Muscle layer of duodenum (tissue), 2 donors: ENCODE data around the gene TTLL11.

ENCODE experiments used
- H3K27ac ChIP-seq: one replicate; pipeline ENCODE4 v1.7.0; 2013; ENCODE audit warnings: mild to moderate bottlenecking, low read length
- H3K27me3 ChIP-seq: one replicate; pipeline ENCODE4 v1.7.0; 2013; ENCODE audit warnings: low read depth, mild to moderate bottlenecking, control low read depth, low read length
- H3K36me3 ChIP-seq, 2 donors: one replicate each; pipeline ENCODE4 v1.7.0; 2013; ENCODE audit warnings: low read length in 2 of 2, control low read depth in 1 of 2, mild to moderate bottlenecking in 1 of 2; ENCODE audit not compliant: insufficient read depth in 2 of 2, control insufficient read depth in 1 of 2
- H3K4me1 ChIP-seq, 2 donors: one replicate each; pipeline ENCODE4 v1.7.0; 2013; ENCODE audit warnings: low read length in 2 of 2, mild to moderate bottlenecking in 2 of 2, control low read depth in 1 of 2, moderate library complexity in 1 of 2; ENCODE audit not compliant: insufficient read depth in 2 of 2, control insufficient read depth in 1 of 2
- H3K4me3 ChIP-seq, 2 donors: one replicate each; pipeline ENCODE4 v1.7.0; 2013; ENCODE audit warnings: low read length in 2 of 2, low read depth in 1 of 2, mild to moderate bottlenecking in 1 of 2
- H3K9me3 ChIP-seq, 2 donors: one replicate each; pipeline ENCODE4 v1.7.0; 2013; ENCODE audit warnings: low read length in 2 of 2, control low read depth in 1 of 2, mild to moderate bottlenecking in 1 of 2; ENCODE audit not compliant: control insufficient read depth in 1 of 2
- donor health status: healthy.

The TTLL11 gene

DNA sequence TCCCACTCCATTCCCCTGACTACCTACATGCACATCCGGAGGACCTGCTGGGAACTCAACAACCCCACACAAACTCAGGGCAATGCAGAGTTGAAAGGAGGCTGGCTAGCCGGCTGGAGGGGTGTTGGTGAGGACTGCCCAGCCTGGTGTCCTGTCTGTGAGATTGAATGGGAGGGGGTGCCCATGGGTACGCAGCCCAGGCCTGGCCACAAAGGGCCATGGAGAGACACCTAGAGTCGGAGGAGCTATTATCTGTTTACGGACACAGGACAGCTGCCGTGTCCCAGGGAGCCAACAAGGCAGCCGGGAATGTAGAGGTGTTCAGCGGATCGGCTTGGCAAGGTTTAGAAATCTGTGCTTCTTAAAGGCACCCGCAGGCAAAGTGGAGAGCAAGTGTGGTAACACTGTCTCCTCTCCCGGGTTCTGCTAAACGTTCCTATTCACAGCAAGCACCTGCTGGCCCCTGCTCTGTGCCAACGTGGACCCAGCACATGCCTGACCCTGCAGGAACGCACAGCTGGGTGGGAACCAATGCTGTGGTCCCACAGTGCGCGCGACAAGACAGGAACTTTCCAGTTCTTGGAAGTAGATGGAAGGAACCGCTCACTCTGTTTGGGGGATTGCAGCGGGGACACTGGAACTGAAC is 275.0 kb downstream of the TTLL11 start:
- H3K36me3 ChIP-seq, result peaks cover 0 to 6% of the 10 kb centered on the region in 2 donors
- H3K27ac ChIP-seq, result no peak overlapping the region
- no peaks in the 10 kb centered on the region for H3K9me3 ChIP-seq
- H3K4me3 ChIP-seq, result no peak overlapping the region
- no peaks in the 10 kb centered on the region for H3K27me3 ChIP-seq
- peaks cover 0 to 3% of the 10 kb centered on the region in 2 donors for H3K4me1 ChIP-seq

DNA sequence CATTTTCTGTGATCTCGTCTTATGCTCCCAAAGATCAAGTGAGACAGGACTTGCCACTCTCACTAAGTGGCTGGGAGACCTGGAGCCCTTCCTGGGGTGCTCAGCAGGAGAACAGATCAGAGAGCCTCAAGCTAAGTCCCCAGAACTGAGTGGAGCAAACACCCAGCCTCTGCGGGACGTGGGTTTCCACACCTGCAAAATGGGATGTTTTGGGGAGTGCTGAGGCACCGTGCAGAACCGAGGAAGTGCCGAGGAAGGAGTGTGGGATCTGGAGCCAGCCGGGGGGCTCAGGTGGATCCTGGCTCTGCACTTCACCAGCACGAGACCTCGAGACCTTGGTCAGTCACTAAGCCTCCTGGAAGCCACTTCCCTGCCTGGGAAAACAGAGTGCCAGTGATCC is 275.6 kb downstream of the TTLL11 start:
- H3K27ac ChIP-seq, result no peak overlapping the region
- H3K4me1 ChIP-seq, result peaks cover 0 to 3% of the 10 kb centered on the region in 2 donors
- H3K36me3 ChIP-seq, result peaks cover 0 to 6% of the 10 kb centered on the region in 2 donors
- H3K9me3 ChIP-seq, result no peaks in the 10 kb centered on the region
- no peaks in the 10 kb centered on the region for H3K27me3 ChIP-seq
- H3K4me3 ChIP-seq, result no peak overlapping the region

DNA sequence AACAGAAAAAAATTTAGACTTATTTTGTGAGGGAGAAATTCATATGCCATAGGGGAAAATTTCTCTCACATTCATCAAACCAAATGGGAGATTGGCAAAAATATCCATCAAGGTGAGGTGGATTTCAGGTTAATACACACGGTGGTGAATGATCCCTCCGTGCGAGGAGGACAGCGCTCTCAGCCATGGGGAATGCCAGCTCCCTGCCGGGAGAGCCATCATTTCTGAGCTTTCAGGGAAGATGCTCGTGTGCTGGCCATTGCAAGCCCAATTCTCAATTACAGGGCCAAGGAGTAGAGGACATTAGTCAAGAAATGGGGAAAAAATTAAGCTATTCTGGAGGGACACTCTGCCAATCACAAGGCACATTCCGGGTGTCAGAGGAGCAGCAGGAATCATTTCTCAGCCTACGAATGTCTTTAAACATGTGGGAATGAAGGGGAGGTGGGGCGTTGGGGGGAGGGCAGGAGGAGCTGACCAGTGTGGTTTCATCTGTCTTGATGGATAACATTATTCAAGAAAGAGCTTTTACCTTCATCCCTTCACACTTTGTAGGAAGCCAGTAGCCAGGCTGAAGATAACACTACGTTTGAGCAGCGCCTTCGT is 276.2 kb downstream of the TTLL11 start:
- Histone ChIP-seq H3K27ac (no peak overlapping the region), H3K4me1 (peaks cover 0 to 3% of the 10 kb centered on the region in 2 donors), H3K4me3 (no peak overlapping the region), H3K27me3 (no peaks in the 10 kb centered on the region), H3K9me3 (no peaks in the 10 kb centered on the region), H3K36me3 (peaks cover 0 to under 1% of the 10 kb centered on the region in 2 donors)

DNA sequence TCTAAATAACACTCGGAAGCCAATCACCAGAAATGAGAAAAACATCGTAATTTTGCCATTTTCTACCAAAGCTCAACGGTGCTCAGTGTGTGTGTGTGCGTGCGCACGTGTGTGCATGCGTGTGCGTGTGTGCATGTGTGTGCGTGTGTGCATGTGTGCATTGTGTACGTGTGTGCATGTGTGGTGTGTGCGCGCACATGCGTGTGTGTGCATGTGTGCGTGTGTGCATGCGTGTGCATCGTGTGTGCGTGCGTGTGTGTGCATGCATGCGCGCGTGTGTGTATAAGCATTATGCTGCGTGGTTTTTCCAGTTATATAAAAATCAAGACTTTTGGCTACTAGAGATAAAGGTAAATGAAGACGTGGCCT is 276.7 kb downstream of the TTLL11 start:
- Histone ChIP-seq H3K27ac (no peak overlapping the region), H3K4me3 (no peak overlapping the region), H3K9me3 (no peaks in the 10 kb centered on the region), H3K4me1 (peaks cover 0 to 3% of the 10 kb centered on the region in 2 donors), H3K27me3 (no peaks in the 10 kb centered on the region), H3K36me3 (no peaks in the 10 kb centered on the region)

DNA sequence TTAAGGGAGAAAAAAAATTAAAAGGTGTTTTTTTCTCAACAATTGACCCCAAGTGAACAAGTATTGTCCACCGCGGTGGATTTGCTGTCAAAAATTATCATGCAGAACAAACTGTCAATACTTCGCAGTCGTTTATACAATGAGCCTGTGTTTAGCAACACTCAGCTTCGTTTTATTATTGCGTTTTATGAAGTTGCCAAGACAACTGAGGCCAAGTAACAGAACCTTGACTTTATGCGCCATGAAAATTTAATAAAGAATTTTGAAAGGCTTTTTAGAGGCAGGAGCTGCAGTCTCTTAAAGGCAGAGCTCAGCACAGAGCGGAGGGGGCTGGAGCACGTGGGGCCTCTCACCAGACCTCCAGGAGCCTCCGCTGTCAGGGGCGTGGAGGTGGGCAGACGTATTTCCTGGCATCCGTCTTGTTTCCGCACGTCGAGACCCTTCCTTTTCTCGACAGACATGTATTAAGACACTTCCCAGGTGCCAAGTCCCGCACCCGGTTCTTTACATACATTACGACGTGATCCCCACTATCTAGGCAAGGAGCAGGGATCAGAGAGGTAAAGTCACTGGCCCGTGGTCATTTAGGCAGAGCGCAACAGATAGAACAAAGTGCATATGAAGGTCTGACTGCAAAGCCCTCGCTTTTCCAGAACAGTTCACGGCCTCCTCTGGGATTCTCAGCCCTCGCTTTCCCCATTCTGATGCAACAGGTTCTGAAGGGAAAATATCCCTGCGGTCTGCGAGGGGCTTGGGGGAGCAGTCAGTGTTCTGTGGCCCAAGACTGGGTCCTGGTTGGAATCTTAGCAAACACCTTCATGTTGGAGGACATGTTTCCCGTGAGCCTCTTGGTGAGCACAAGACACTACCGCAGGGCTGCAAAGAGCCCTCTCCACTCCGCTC is 277.3 kb downstream of the TTLL11 start:
- Histone ChIP-seq H3K27ac (no peak overlapping the region), H3K36me3 (no peaks in the 10 kb centered on the region), H3K4me3 (no peak overlapping the region), H3K27me3 (no peaks in the 10 kb centered on the region), H3K4me1 (peaks cover 0 to 3% of the 10 kb centered on the region in 2 donors), H3K9me3 (no peaks in the 10 kb centered on the region)

DNA sequence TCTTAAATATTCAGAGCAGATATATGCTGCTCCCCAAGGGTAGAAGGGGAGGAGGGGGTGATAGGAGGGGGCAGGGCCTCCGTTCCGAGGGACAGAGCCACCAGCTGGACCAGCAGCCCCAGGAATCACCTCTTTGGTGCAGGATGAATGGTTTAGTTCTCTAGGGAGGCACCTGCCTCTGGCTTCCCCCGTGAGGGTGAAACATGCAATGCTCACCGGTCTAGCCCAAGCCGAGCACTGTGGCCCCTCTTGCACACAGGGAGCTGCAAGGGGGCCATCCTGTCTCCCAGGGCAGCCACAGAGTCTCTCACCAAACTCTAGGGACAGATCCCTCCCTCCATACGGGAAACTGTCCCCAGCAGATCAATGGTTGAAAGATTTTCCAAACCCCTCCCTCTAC is 278.0 kb downstream of the TTLL11 start:
- H3K4me3 ChIP-seq, result no peak overlapping the region
- no peaks in the 10 kb centered on the region for H3K27me3 ChIP-seq
- no peaks in the 10 kb centered on the region for H3K9me3 ChIP-seq
- no peaks in the 10 kb centered on the region for H3K36me3 ChIP-seq
- peaks cover 0 to 3% of the 10 kb centered on the region in 2 donors for H3K4me1 ChIP-seq
- no peak overlapping the region for H3K27ac ChIP-seq

DNA sequence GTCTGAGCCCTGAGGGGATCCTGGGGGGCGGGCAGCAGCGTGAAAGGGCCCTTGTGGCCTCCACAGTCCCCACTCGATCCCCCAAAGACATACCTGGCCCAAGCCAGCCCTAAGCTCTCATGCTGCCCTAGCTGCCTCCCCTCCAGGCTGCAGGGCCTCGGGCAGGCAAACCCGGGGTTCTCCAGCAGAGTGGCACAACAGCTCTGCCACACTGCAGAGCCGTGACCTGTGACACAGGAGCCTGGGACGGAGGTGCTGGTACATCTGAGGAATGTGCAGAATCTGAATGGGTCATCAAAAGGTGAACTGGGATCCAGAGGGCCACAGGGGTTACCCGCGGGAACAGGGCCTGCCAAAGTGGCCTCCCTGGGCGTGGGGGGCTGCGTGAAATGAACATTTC is 278.5 kb downstream of the TTLL11 start:
- Histone ChIP-seq H3K4me1 (peaks cover 0 to 3% of the 10 kb centered on the region in 2 donors), H3K27me3 (no peaks in the 10 kb centered on the region), H3K36me3 (no peaks in the 10 kb centered on the region), H3K9me3 (no peaks in the 10 kb centered on the region), H3K27ac (no peak overlapping the region), H3K4me3 (no peak overlapping the region)

DNA sequence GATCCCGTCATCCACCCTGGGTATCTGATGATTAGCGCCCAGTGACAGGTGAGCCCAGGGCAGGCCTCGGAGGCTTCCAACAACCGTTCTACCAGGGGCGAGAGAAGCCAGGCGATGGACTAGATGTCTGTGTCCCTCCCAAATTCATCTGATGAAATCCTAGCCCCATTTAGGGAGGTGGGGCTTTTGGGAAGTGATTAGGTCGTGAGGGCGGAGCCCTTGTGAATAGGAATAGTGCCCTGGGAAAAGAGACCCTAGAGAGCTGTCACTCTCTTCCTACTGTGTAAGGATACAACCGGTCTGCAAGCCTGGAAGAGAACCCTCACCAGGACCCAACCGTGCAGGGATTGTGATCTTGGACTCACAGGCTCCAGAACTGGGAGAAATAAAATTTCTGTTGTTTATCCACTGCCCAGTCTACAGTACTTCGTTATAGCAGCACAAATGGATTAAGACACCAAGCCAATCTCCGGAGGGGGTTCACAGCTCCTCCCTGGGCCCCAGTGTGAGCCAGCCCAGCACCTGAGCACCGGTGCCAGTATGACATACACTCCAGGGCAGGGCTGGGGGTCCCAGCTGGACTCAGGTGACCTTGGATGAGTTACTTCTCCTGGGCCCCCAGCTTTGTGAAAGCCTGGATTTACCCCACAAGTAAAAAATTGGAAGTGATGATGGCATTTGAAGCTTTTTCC is 279.4 kb downstream of the TTLL11 start:
- Histone ChIP-seq H3K4me1 (no peaks in the 10 kb centered on the region), H3K27me3 (no peaks in the 10 kb centered on the region), H3K4me3 (no peak overlapping the region), H3K9me3 (no peaks in the 10 kb centered on the region), H3K36me3 (no peaks in the 10 kb centered on the region), H3K27ac (no peak overlapping the region)

DNA sequence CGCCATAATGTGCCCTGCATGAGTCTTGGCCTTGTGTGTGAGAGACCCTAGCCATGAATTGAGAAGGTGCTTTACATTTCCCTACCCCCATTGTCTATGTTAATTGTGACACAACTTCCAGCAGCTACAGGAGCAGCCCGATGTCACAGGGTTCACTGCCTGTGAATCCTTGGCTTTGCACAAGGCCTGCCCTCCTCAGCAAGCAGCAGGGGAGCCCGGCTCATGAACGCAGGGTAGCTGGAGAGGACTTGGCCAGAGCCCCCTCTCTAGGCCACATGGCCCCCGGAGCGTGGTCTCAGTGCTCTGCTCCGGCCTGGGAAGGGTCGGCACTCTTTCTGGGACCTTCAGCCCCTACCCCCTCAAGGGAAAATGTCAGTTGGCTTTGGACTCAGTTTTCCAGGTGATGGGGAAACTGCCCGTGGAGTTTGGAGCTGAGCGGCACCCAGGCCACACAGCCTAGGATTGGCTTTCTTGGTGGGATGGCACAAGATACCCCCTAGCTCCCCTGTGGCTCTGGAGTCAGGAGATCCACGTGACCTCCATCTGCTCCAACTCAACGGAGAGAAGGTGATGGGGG is 280.9 kb downstream of the TTLL11 start:
- Histone ChIP-seq H3K4me3 (no peak overlapping the region), H3K9me3 (no peaks in the 10 kb centered on the region), H3K36me3 (no peaks in the 10 kb centered on the region), H3K27ac (no peak overlapping the region), H3K4me1 (no peaks in the 10 kb centered on the region), H3K27me3 (no peaks in the 10 kb centered on the region)

DNA sequence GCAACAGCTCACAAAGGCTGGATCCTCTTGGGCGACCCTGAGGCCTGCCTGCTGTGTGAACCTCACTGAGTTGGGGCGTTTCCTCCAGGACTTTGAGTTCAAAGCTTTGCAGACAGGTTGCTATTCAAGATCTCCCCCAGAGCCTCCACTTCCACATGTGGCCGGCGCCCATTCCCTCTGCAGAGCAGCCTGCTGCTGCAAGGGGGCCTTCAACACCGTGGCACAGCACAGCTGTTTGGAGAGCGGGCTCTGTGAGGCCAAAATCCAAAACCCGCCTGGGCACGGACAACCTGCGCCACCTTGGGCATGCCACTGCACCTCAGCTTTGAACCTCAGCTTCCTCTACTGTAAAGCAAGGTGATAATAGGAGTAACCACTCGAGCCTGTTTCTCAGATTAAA is 281.4 kb downstream of the TTLL11 start:
- no peak overlapping the region for H3K27ac ChIP-seq
- no peaks in the 10 kb centered on the region for H3K9me3 ChIP-seq
- no peak overlapping the region for H3K4me3 ChIP-seq

DNA sequence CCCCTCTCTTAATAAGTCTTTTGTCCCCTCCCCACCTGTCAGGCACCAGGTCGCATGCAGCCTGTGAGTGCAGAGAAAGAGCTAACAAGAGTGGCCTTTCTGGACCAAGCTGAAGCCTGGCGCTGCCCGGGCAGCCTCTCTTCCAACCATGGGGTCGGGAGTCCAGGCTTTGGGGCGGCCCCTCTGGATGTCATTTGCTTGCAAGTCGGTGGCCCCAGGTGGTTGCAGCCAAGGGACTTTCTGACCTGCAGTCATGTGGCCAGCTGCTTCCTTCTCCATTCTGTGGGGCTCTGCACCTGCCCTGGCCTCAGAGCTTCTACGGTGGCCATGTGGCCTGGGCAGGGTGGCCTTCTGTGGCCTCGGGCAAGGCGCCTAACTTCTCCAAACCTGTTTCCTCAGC is 282.0 kb downstream of the TTLL11 start:
- no peaks in the 10 kb centered on the region for H3K9me3 ChIP-seq
- H3K27me3 ChIP-seq, result no peaks in the 10 kb centered on the region
- no peaks in the 10 kb centered on the region for H3K4me1 ChIP-seq
- H3K36me3 ChIP-seq, result no peaks in the 10 kb centered on the region
- no peak overlapping the region for H3K4me3 ChIP-seq
- H3K27ac ChIP-seq, result no peak overlapping the region

More for the DNA sequence above, 281.4 kb downstream of the TTLL11 start:
- Histone ChIP-seq H3K36me3 (no peaks in the 10 kb centered on the region), H3K4me1 (no peaks in the 10 kb centered on the region), H3K27me3 (no peaks in the 10 kb centered on the region)
